CD14-positive monocyte (primary cell): ENCODE data around the gene PSMD14. TPM values are rescaled to one million over a fixed set of nuclear protein-coding genes. Genes with fewer than 3 reads are reported as not detected.

Experiments
- DNase-seq, 3 donors: peaks; one replicate each; pipeline ENCODE4 v3.0.0-alpha.2; 2011 to 2022
- H2AFZ ChIP-seq: 2 replicates; pipeline ENCODE4 v1.6.0; 2012; ENCODE audit warnings: mild to moderate bottlenecking, low read depth, low read length, inconsistent platforms; ENCODE audit not compliant: insufficient read depth, poor library complexity, severe bottlenecking
- H3K27ac ChIP-seq, 2 donors: 1 replicate in 1 of 2; 2 replicates in 1 of 2; pipeline ENCODE4 v1.5.1; 2012 to 2013; ENCODE audit warnings: low read length in 2 of 2, control low read depth in 1 of 2, inconsistent platforms in 1 of 2, low read depth in 1 of 2, mild to moderate bottlenecking in 1 of 2
- H3K27me3 ChIP-seq, 2 donors: one replicate each; pipeline versions ENCODE4 v1.6.0 to v1.6.1; 2011 to 2013; ENCODE audit warnings: low read length in 2 of 2; ENCODE audit not compliant: control insufficient read depth in 2 of 2, insufficient read depth in 2 of 2
- H3K36me3 ChIP-seq, 2 donors: replicated peaks in 1 of 2; 1 replicate in 1 of 2; 2 replicates in 1 of 2; pipeline versions ENCODE4 v1.5.1 to v1.6.1; 2012 to 2013; ENCODE audit warnings: low read length in 2 of 2, control low read depth in 1 of 2, inconsistent platforms in 1 of 2, mild to moderate bottlenecking in 1 of 2; ENCODE audit not compliant: insufficient read depth in 2 of 2, control insufficient read depth in 1 of 2
- H3K4me1 ChIP-seq, 2 donors: 1 replicate in 1 of 2; 2 replicates in 1 of 2; pipeline versions ENCODE4 v1.5.1 to v1.6.1; 2012 to 2013; ENCODE audit warnings: low read length in 2 of 2, control low read depth in 1 of 2, inconsistent platforms in 1 of 2, mild to moderate bottlenecking in 1 of 2, moderate library complexity in 1 of 2; ENCODE audit not compliant: insufficient read depth in 2 of 2, control insufficient read depth in 1 of 2
- H3K4me2 ChIP-seq: replicated peaks from 2 replicates; pipeline ENCODE3; 2012; ENCODE audit warnings: low read length, moderate library complexity, mild to moderate bottlenecking; ENCODE audit not compliant: poor library complexity, severe bottlenecking; ENCODE audit errors: extremely low read depth
- H3K4me3 ChIP-seq, 3 experiments: fragments of 200-600 bp in 1 of 3; sonication (generic) in 1 of 3; replicated peaks in 1 of 3; 1 replicate in 2 of 3; 2 replicates in 1 of 3; pipeline ENCODE4 v1.5.1; 2011 to 2013; ENCODE audit warnings: low read length in 3 of 3, mild to moderate bottlenecking in 3 of 3, control low read depth in 2 of 3, low read depth in 2 of 3, inconsistent platforms in 1 of 3, moderate library complexity in 1 of 3
- H3K79me2 ChIP-seq: 2 replicates; pipeline ENCODE4 v1.6.0; 2012; ENCODE audit warnings: mild to moderate bottlenecking, control low read depth, inconsistent platforms, low read length, moderate library complexity; ENCODE audit not compliant: insufficient read depth
- H3K9ac ChIP-seq: 2 replicates; pipeline ENCODE4 v1.6.0; 2017; ENCODE audit warnings: low read length, mild to moderate bottlenecking; ENCODE audit not compliant: insufficient read depth, poor library complexity, severe bottlenecking
- H3K9me3 ChIP-seq, 2 donors: replicated peaks in 1 of 2; 1 replicate in 1 of 2; 2 replicates in 1 of 2; pipeline versions ENCODE4 v1.5.1 to v1.6.1; 2012 to 2013; ENCODE audit warnings: low read length in 2 of 2, control low read depth in 1 of 2; ENCODE audit not compliant: control insufficient read depth in 1 of 2, insufficient read depth in 1 of 2
- H4K20me1 ChIP-seq: 2 replicates; pipeline ENCODE4 v1.6.0; 2012; ENCODE audit warnings: mild to moderate bottlenecking, low read length, control low read depth, moderate library complexity; ENCODE audit not compliant: insufficient read depth
- H3K27ac Mint-ChIP-seq, 7 donors: one replicate each; pipeline ENCODE4 v1.8.0; 2020; ENCODE audit warnings: mild to moderate bottlenecking in 7 of 7, mixed read lengths in 7 of 7, moderate library complexity in 6 of 7, inconsistent platforms in 2 of 7
- H3K27me3 Mint-ChIP-seq, 3 donors: one replicate each; pipeline ENCODE4 v1.8.0; 2021 to 2022; ENCODE audit warnings: low read depth in 3 of 3, mild to moderate bottlenecking in 3 of 3, mixed read lengths in 3 of 3, moderate library complexity in 3 of 3, inconsistent platforms in 1 of 3
- H3K36me3 Mint-ChIP-seq, 2 donors: one replicate each; pipeline ENCODE4 v1.8.0; 2020; ENCODE audit warnings: mixed read lengths in 2 of 2, inconsistent platforms in 1 of 2, mild to moderate bottlenecking in 1 of 2
- H3K4me1 Mint-ChIP-seq: one replicate; pipeline ENCODE4 v1.8.0; 2020; ENCODE audit warnings: mild to moderate bottlenecking, mixed read lengths
- H3K4me3 Mint-ChIP-seq, 2 donors: one replicate each; pipeline ENCODE4 v1.8.0; 2020; ENCODE audit warnings: mild to moderate bottlenecking in 2 of 2, mixed read lengths in 2 of 2, moderate library complexity in 1 of 2
- H3K9me3 Mint-ChIP-seq, 7 donors: one replicate each; pipeline ENCODE4 v1.8.0; 2020 to 2022; ENCODE audit warnings: mixed read lengths in 7 of 7, mild to moderate bottlenecking in 6 of 7, moderate library complexity in 6 of 7, inconsistent platforms in 2 of 7
- intact Hi-C, 2 donors: fragments of 100-400 bp; cut with micrococcal nuclease; formaldehyde crosslinking; loops; one replicate each; pipeline versions ENCODE4 v1.15.0 to v1.15.1; 2023
- polyA plus RNA-seq, 3 donors: library from polyadenylated mRNA; depleted of rRNA in 1 of 3; unstranded in 2 of 3; stranded (reverse) in 1 of 3; fragments of 300-500 nt in 2 of 3; fragments of >200 nt in 1 of 3; fragmentation: Illumina TruSeq in 2 of 3; gene quantifications; 1 replicate in 2 of 3; 2 replicates in 1 of 3; pipeline ENCODE4 v1.2.3, GENCODE V29; 2012 to 2021
- small RNA-seq: library from RNA; depleted of rRNA; stranded (forward); fragments of <200 nt; gene quantifications from one replicate; pipeline ENCODE3, GENCODE V24; 2012; ENCODE audit warnings: low read depth; ENCODE audit not compliant: insufficient read length
- TF ChIP-seq, protein P1 (sequence below): fragments of 200-600 bp; IDR thresholded peaks from one replicate; pipeline ENCODE4 v1.8.0; 2022; ENCODE audit warnings: antibody characterized with exemption, mild to moderate bottlenecking

Gene PSMD14
- polyA plus RNA-seq, 3 donors: 8.7 to 37.8 (median 29.3) TPM

GRCh38 chr2:161448431-161448830, 140.2 kb downstream of the PSMD14 start:
- TF ChIP-seq, protein P1, sequence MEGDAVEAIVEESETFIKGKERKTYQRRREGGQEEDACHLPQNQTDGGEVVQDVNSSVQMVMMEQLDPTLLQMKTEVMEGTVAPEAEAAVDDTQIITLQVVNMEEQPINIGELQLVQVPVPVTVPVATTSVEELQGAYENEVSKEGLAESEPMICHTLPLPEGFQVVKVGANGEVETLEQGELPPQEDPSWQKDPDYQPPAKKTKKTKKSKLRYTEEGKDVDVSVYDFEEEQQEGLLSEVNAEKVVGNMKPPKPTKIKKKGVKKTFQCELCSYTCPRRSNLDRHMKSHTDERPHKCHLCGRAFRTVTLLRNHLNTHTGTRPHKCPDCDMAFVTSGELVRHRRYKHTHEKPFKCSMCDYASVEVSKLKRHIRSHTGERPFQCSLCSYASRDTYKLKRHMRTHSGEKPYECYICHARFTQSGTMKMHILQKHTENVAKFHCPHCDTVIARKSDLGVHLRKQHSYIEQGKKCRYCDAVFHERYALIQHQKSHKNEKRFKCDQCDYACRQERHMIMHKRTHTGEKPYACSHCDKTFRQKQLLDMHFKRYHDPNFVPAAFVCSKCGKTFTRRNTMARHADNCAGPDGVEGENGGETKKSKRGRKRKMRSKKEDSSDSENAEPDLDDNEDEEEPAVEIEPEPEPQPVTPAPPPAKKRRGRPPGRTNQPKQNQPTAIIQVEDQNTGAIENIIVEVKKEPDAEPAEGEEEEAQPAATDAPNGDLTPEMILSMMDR: no peak
- H3K27me3 Mint-ChIP-seq: peaks cover 0 to 6% (median 4%) of the 10 kb centered on the region in 3 donors
- H3K9me3 Mint-ChIP-seq: peaks cover 0 to 4% (median 0%) of the 10 kb centered on the region in 7 donors
- H3K27ac Mint-ChIP-seq: no peak overlapping the region
- no peaks in the 10 kb centered on the region for H3K36me3 Mint-ChIP-seq
- Histone ChIP-seq H3K9me3 (no peaks in the 10 kb centered on the region), H3K9ac (no peak overlapping the region), H3K4me2 (no peak overlapping the region), H3K27me3 (peaks cover 0 to 3% of the 10 kb centered on the region in 2 donors), H2AFZ (no peak overlapping the region), H3K79me2 (no peaks in the 10 kb centered on the region), H4K20me1 (no peaks in the 10 kb centered on the region), H3K4me3 (no peak overlapping the region), H3K36me3 (no peaks in the 10 kb centered on the region), H3K27ac (no peak overlapping the region), H3K4me1 (no peaks in the 10 kb centered on the region)
- DNase-seq: no peak
- no peaks in the 10 kb centered on the region for H3K4me1 Mint-ChIP-seq
- no peak overlapping the region for H3K4me3 Mint-ChIP-seq
- intact Hi-C loops: no loop called here

Small RNA genes lying within 50 kb of the gene (small RNA-seq; reads per million reads assigned to genes)
- not detected for gene RNA5SP108

Other genes with a start within 250 kb of the PSMD14 start
- gene TANK, start 148.0 kb upstream of the PSMD14 start, polyA plus RNA-seq: 10 to 100 TPM; 72.7 to 91.7 (median 73.5) TPM
- not detected for gene TBR1, start 107.9 kb downstream of the PSMD14 start, polyA plus RNA-seq